GM19025 (cell line): ENCODE measurements around the gene PNPLA6.

ENCODE experiments used
- ATAC-seq: cut with Tn5 transposase; IDR thresholded peaks from one replicate; pipeline ENCODE4 v1.9.1; 2021; ENCODE audit warnings: mild to moderate bottlenecking, low read depth, moderate library complexity; ENCODE audit not compliant: unreplicated experiment

PNPLA6 gene

GRCh38 chr19:7515110-7515644 lies 20.3 kb upstream of the PNPLA6 start:
- ATAC-seq = no peak

- ATAC-seq = no peak
These were observed 19.8 kb upstream of the PNPLA6 start, which contains the start of gene ZNF358 for GRCh38 chr19:7515645-7516151. Gene ZNF358, plus strand, starts transcription at chr19:7516103. Its CDS starts 3,140 bp downstream, at chr19:7519243.

GRCh38 chr19:7516333-7516732 lies 19.2 kb upstream of the PNPLA6 start:
- ATAC-seq = no peak

- no peak for ATAC-seq
These were observed 18.6 kb upstream of the PNPLA6 start for GRCh38 chr19:7516878-7517277.

- ATAC-seq = no peak
These were observed 16.0 kb upstream of the PNPLA6 start for GRCh38 chr19:7519361-7520130.

GRCh38 chr19:7520131-7521051 lies 15.1 kb upstream of the PNPLA6 start:
- no peak for ATAC-seq

- no peak for ATAC-seq
These were observed 13.9 kb upstream of the PNPLA6 start for GRCh38 chr19:7521551-7522071.

- ATAC-seq = no peak
These were observed 13.2 kb upstream of the PNPLA6 start, which contains the start of gene MCOLN1 for GRCh38 chr19:7522072-7522922. Gene MCOLN1, plus strand, starts transcription at chr19:7522624. Its CDS starts 127 bp downstream, at chr19:7522751.

GRCh38 chr19:7522923-7523667 lies 12.4 kb upstream of the PNPLA6 start:
- ATAC-seq = no peak

- no peak for ATAC-seq
These were observed 11.0 kb upstream of the PNPLA6 start for GRCh38 chr19:7524523-7524922.

GRCh38 chr19:7524992-7525739 lies 10.4 kb upstream of the PNPLA6 start:
- no peak for ATAC-seq

GRCh38 chr19:7526059-7526929 lies 9.2 kb upstream of the PNPLA6 start:
- ATAC-seq = no peak

GRCh38 chr19:7527516-7528191 lies 7.9 kb upstream of the PNPLA6 start:
- ATAC-seq = no peak

- ATAC-seq = no peak
These were observed 7.4 kb upstream of the PNPLA6 start for GRCh38 chr19:7528192-7528519.

- ATAC-seq = no peak
These were observed 6.8 kb upstream of the PNPLA6 start for GRCh38 chr19:7528522-7529245.

GRCh38 chr19:7529246-7529600 lies 6.3 kb upstream of the PNPLA6 start:
- no peak for ATAC-seq
